Sigmoid colon (tissue), 4 donors: ENCODE data around the gene NISCH.

Experiments used
- CTCF ChIP-seq, 4 experiments: fragments of 450-650 bp in 3 of 4; fragments of 200-600 bp in 1 of 4; IDR thresholded peaks; one replicate each; pipeline ENCODE4 v1.5.1; 2016 to 2019; ENCODE audit warnings: antibody characterized with exemption in 4 of 4, mild to moderate bottlenecking in 3 of 4, moderate library complexity in 2 of 4
- POLR2AphosphoS5 ChIP-seq, 4 donors: sonication (generic); formaldehyde crosslinking; IDR thresholded peaks; one replicate each; pipeline ENCODE4 v1.6.1; 2017; ENCODE audit warnings: antibody characterized with exemption in 4 of 4

- TF ChIP-seq CTCF (IDR thresholded peaks at IDR 0.05), result no peak
- TF ChIP-seq POLR2AphosphoS5 (IDR thresholded peaks at IDR 0.05), result no peak
Measured at GRCh38 chr3:52511509-52511908, 56.1 kb downstream of the NISCH start.
